GM21515 (cell line): Measurements from ENCODE around the gene LSP1.
"Not testable (repeated sequence)": the region's sequence is repeated elsewhere in the genome, so short reads cannot be mapped to it uniquely, and the experiment has no call there.

Source experiments
- ATAC-seq: cut with Tn5 transposase; IDR thresholded peaks from one replicate; pipeline ENCODE4 v1.9.1; 2021; ENCODE audit not compliant: unreplicated experiment

Gene LSP1

GRCh38 chr11:1937616-1938342 is 84.9 kb downstream of the LSP1 start:
- ATAC-seq, result no peak

- ATAC-seq, result no peak
Measured at GRCh38 chr11:1938343-1939005, 85.6 kb downstream of the LSP1 start.

GRCh38 chr11:1939006-1939625 is 86.2 kb downstream of the LSP1 start:
- no peak for ATAC-seq

- not testable (repeated sequence) for ATAC-seq
Measured at GRCh38 chr11:1939788-1940187, 86.9 kb downstream of the LSP1 start.
